ENCODE data around the gene MED20.

DNA sequence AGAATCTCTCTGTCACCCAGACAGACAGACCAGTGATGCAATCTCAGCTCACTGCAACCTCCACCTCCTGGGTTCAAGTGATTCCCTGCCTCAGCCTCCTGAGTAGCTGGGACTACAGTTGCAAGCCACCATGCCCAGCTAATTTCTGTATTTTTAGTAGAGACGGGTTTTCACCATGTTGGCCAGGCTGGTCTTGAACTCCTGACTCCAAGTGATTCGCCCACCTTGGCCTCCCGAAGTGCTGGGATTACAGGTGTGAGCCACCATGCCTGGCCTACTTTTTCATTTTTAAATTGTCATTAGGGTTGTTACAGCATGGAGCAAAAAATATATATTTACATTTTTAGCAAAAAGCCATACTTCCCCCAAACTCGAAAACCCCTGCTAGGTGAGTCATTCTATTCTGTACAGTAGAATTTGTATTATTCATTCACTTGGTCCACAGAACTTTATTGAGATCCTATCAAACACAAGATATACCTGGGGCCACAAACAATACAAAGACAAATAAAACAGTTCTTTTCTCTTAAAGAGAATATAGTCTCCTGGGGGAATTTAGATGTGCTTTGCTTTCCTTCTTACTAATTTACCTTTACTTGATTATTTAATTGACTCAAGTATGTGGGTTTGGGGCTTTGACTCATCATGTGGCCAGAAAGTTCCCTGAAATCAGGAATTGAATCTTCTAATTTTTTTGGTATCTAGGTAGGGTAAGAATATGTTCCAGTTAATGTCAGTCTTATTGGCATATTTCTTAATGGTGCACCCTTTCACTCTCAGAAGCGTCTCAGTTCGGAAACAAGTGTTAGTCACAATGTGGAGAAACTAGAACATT, 37.3 kb upstream of the MED20 start:
- TF ChIP-seq POLR2A (IDR thresholded peaks at IDR 0.05; ENCODE audit: low read depth, low read length) (no peak), POLR2AphosphoS5 (IDR thresholded peaks at IDR 0.05; ENCODE audit: low read depth, low read length) (no peak), TAF1 (IDR thresholded peaks at IDR 0.05; ENCODE audit: borderline replicate concordance, low read depth, low read length) (no peak)

All from GM12892 (cell line).